ENCODE measurements around the gene FAM163B. TPM values are rescaled to one million over a fixed set of nuclear protein-coding genes. Genes with fewer than 3 reads are reported as not detected.
A peak's percentile ranks its signal among the peaks of the same experiment; 100 is the strongest.

FAM163B gene
- total RNA-seq, 1 donor from 2014 or later, result 0.81 TPM

- no peak for DNase-seq (ENCODE audit: low spot score)
Measured at GRCh38 chr9:133599470-133600173, 9.6 kb downstream of the FAM163B start.

- DNase-seq (ENCODE audit: low spot score), result no peak
Measured at GRCh38 chr9:133598978-133599377, 10.2 kb downstream of the FAM163B start.

- no peak for DNase-seq (ENCODE audit: low spot score)
Measured at GRCh38 chr9:133597316-133597957, 11.8 kb downstream of the FAM163B start.

- DNase-seq (ENCODE audit: low spot score), result no peak
Measured at GRCh38 chr9:133595910-133596309, 13.3 kb downstream of the FAM163B start.

- no peak for DNase-seq (ENCODE audit: low spot score)
Measured at GRCh38 chr9:133594310-133594709, 14.9 kb downstream of the FAM163B start.

- no peak for DNase-seq (ENCODE audit: low spot score)
Measured at GRCh38 chr9:133593587-133594253, 15.5 kb downstream of the FAM163B start.

GRCh38 chr9:133592731-133593409, 16.3 kb downstream of the FAM163B start:
- no peak for DNase-seq (ENCODE audit: low spot score)

- no peak for DNase-seq (ENCODE audit: low spot score)
Measured at GRCh38 chr9:133591985-133592384, 17.2 kb downstream of the FAM163B start.

- no peak for DNase-seq (ENCODE audit: low spot score)
Measured at GRCh38 chr9:133591116-133591910, 17.9 kb downstream of the FAM163B start.

- no peak for DNase-seq (ENCODE audit: low spot score)
Measured at GRCh38 chr9:133590231-133590855, 18.8 kb downstream of the FAM163B start.

- DNase-seq (ENCODE audit: low spot score), result no peak
Measured at GRCh38 chr9:133589454-133590227, 19.5 kb downstream of the FAM163B start.

- DNase-seq (ENCODE audit: low spot score), result no peak
Measured at GRCh38 chr9:133587466-133587865, 21.7 kb downstream of the FAM163B start.

GRCh38 chr9:133587051-133587450, 22.1 kb downstream of the FAM163B start:
- no peak for DNase-seq (ENCODE audit: low spot score)

GRCh38 chr9:133585481-133586351, 23.5 kb downstream of the FAM163B start:
- DNase-seq (ENCODE audit: low spot score), result no peak

- no peak for DNase-seq (ENCODE audit: low spot score)
Measured at GRCh38 chr9:133584559-133585476, 24.4 kb downstream of the FAM163B start.

GRCh38 chr9:133584167-133584558, 25.0 kb downstream of the FAM163B start:
- no peak for DNase-seq (ENCODE audit: low spot score)

GRCh38 chr9:133583586-133583985, 25.6 kb downstream of the FAM163B start:
- DNase-seq (ENCODE audit: low spot score), result peak; percentile 40

- no peak for DNase-seq (ENCODE audit: low spot score)
Measured at GRCh38 chr9:133583111-133583510, 26.1 kb downstream of the FAM163B start.
